Dermis blood vessel endothelial cell (primary cell): ENCODE results near the gene ARID4A. TPM values are rescaled to one million over a fixed set of nuclear protein-coding genes. Genes with fewer than 3 reads are reported as not detected.
"Not testable (repeated sequence)": the region's sequence is repeated elsewhere in the genome, so short reads cannot be mapped to it uniquely, and the experiment has no call there.

Source experiments
- DNase-seq: peaks from one replicate; pipeline ENCODE4 v3.0.0; 2010
- total RNA-seq: library from RNA; depleted of rRNA; stranded (reverse); fragments of >200 nt; gene quantifications from 2 replicates; pipeline ENCODE4 v1.2.3, GENCODE V29; 2014

The ARID4A gene
- total RNA-seq, 1 donor from 2014 or later = 17.9 TPM

DNA sequence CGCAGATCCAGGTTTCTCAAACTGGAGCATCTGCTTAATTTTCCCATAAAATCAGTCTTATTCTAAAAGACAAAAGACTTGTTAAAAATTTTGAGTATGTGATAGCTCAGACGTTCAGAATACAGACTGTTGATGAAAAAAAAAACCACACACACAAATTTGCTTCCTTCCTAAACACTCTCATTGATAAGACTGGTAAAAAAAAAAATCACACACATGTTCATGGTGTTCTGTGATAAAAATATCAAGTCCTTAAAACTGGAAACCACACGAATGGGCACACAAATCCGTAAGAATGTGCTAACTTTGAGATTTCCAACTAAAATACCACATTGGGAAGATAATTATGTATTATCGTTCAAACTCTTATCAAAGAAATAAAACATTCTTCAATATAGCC lies 6.7 kb upstream of the ARID4A start:
- no peak for DNase-seq

DNA sequence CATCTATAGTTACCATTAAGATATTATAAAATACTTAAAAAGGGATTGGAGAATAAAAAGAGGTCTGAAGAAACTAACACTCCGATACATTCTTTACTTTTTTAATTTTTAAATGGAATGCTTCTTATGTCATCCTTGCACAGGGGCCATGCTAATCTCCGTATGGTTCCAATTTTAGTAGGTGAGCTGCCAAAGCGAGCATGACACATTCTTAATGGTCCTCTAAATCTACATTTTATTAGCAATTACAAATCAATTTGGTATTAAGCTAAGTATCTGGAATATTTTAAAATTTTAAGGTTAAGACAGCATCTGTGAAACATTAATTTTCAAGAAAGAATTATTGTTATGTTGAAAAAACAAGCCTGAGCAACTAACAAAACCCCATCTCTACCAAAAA lies 6.2 kb upstream of the ARID4A start:
- DNase-seq = no peak

DNA sequence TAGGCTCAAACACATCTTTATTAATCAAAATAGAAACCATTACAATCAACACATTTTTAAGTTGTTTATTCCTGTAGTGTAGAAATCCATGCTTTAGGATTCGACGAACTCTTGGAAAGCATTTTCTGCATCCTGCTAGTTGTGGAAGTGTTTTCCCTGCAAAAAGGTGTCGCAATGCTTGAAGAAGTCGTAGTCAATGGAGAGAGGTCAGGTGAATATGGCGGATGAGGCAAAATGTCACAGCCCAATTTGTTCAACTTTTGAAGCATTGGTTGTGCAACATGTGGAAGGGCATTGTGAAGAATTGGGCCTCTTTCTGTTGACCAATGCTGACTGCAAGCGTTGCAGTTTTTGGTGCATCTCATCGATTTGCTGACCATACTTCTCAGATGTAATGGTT lies 4.2 kb upstream of the ARID4A start:
- no peak for DNase-seq

DNA sequence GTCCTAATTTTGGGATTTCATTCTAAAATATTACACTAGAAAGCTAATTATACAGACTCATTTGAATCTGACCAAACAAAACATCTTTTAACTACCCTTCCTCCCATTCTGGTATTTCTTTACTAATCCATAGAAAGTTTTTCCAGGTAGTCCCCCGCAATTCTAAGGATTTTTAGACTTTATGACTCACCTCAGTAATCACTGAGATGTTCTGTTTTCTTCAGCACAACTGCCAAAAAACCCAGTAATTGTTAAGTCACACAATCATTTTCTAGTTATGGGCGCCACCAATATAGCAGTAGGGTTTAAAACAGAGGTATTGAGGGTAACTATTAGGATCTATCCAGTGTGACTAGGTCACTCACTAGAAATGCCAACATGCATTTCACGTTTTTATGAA lies 1.6 kb upstream of the ARID4A start:
- DNase-seq = peak; percentile 35

DNA sequence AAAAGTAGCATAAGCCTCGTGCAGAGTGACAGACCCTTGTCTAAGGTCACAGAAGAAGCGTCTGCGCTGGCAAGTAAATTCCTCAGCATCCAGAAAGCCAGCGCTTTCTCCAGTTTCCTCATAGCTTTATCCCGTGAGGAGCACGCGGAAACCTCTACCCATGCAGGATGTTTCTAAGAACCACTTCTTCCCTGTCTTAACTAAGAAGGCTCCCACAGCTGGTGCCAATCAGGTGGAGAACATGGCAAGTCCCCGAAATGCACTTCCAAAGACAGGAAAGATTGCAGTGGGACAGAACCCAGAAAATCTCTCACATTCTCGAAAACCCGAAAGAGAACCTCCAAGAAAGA lies 968 bp upstream of the ARID4A start:
- DNase-seq = peak; percentile 64

DNA sequence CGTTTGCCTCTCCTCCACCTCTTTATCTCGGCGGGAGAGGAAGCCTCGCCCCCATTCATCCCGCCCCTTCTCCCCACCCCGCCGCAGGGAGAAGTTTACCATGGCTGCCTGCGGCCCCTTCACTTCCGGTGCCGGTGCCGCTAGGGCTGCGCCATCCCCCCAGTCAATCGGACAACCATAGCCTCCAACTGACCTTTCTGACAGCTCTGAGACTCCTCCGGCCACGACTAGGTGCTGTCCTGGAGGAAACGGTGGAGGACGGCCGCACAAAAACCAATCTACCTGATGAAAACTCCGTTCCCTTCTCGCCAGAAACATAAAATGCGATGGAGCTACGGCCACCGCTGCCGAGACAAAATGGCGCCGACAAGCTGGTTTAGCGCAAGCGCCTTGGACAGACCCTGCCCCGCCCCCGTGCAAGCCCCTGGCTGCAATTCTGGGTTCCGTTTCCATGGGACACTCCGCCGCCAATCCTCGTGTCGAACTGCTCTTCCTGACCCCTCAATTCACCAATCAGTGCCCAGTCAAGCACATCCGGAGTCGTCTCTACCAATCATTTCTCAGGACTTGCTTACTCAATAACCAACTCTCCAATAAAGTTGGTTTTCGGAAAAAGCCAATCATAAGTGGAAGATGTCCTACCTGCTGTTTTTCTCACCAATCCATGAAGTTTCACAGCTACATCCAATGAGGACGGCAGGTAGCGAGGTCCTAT lies 436 bp upstream of the ARID4A start:
- DNase-seq = peak; percentile 100

DNA sequence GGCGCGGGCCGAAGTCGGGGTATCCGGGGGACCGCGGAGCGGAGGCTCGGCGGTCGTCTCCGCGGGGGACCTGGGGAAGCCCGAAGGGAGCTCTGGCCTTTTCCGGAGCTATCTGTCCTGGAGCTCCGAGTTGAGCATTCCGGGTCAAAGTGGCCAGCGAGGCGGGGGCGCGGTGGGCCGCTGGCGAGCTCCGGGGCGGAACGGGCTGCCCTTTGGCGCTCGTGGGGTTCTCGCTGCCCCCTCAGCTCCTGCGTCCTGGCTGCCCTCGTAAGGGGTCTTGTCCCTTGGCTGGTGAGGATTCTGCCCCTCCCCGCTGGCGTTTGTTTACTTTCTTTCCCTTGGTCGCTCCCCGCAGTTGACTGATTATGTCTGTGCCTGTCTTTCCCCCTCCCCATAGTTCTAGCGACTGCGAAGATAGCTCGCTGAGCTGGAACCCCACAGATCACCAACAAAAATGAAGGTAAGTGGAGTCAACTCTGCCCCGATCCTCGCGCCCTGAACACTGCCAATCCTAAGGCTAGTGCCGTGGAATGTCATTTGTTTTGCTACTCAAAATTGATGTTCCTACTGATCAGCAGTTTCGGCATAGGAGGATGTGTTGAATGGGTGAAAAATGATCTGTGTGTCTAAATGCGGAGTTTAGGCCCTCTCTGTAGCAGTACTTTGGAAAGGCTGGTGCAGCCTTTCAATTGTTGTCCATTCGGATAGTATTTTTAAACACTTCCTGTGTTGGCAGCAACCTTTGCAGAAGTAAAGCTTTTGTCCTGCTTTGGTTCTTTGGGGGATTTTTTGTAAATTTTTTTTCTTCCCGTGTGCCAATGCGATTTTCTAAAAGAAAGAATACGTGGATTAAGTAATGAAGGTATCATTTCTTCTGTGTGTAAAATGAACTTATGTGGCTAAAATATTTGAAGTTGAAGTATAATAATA lies 1.3 kb downstream of the ARID4A start:
- peak; percentile 35 for DNase-seq

DNA sequence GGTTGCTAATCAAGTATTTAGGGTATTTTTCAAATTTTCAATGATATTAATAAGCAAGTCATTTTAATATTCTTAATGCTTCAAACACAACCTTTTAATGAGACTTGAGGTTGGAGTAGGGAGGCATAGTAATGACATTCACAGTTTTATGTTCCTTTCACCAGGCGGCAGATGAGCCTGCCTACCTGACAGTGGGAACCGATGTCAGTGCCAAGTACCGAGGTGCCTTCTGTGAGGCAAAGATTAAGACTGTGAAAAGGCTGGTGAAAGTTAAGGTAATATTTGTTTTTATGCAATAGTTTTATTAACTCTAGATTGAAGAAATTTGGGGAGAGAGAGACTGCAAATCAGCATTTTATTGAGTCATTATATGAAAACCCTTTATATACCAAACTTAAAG lies 3.1 kb downstream of the ARID4A start:
- DNase-seq = no peak

DNA sequence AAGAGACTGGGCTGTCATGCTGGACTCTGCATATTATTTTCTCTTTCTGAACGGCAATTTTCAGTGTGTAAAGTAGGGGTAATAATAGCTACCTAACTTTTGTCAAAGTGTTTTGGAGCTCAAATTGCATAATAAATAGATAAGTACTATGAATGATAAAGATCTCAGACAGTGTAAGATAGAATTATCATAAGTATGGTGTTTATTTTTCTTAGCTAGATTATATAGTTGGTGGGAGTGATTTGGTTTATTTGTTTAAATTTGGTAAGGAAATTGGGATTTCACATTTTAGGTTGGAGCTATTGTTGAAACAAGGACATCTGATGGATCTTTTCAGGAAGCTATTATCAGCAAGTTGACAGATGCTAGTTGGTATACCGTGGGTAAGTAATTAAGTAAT lies 7.4 kb downstream of the ARID4A start:
- DNase-seq = no peak

DNA sequence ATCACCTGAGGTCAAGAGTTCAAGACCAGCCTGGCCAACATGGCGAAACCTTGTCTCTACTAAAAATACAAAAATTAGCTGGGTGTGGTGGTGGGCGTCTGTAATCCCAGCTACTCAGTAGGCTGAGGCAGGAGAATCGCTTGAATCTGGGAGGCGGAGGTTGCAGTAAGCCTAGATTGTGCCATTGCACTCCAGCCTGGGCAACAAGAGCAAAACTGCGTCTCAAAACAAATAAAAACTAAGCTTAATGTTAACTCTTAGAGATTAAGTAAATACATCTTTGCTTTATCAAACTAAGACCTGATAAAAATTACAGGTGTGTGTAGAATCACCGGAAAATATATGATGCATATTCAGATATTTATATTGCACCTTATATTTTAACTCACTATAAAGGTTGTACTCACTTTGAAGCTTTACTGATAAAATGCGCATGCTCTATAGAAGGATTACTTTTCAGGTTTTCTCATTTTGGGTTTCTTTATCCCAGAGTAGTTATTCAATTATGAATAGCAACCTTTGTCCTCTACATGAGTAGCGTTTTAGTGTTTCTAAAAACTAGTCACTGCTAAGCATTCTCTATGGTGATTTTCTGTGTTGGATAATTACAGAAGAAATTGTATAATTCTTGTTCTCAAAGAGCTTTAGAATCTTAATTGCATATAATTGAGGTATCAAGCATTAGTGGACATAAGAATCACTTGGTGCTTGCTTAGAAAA lies 9.4 kb downstream of the ARID4A start:
- no peak for DNase-seq

DNA sequence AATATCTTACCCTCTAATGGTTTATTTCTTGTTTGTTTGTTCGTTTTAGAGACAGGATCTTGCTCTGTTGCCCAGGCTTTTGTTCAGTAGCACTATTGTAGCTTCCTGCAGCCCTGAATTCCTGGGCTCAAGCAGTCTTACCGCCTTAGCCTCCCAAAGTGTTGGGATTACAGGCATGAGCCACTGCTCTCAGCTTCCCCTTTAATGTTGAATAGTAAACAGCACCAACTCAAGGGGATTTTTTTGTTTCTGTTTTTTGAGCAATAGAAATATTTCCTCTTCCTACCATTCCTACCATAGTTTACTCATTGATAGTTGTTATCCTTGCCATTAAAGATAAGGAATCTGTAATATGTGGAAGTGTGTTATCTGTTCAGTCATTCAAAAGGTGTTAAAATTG lies 10.7 kb downstream of the ARID4A start:
- no peak for DNase-seq

DNA sequence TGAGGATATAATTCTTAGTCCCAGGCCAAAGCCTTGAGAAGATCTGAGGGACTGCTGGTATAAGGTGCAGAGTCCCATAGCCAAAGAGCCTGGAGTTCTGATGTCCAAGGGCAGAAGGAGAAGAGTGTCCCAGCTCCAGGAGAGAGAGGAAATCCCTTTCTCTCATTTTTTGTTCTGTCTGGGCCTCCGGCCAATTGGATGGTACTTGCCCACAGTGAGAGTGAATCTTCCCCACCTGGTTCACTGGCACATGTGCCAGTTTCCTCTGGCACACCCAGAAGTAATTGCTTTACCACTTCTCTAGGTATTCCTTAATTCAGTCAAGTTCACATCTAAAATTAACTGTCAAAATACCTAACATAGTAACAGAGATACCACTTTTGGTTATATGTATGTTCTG lies 15.3 kb downstream of the ARID4A start:
- no peak for DNase-seq

DNA sequence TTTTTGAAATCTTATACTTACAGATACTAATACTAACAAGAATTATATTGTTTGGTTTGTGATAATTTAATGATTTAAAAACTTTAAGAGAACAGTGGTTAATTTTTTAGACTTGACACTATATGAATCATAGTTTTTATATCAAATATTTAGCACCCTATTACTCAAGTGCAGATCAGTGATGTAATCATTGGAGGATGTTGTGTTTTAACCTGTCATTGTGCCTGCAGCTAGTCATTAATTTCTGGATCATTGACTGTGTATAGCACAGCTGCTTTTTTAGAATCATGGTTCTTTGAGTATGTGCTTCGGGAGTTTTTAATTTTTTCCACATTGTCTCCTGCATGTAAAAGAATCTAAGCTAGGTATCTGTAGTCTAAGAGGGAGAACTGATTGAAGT lies 17.3 kb downstream of the ARID4A start:
- no peak for DNase-seq

DNA sequence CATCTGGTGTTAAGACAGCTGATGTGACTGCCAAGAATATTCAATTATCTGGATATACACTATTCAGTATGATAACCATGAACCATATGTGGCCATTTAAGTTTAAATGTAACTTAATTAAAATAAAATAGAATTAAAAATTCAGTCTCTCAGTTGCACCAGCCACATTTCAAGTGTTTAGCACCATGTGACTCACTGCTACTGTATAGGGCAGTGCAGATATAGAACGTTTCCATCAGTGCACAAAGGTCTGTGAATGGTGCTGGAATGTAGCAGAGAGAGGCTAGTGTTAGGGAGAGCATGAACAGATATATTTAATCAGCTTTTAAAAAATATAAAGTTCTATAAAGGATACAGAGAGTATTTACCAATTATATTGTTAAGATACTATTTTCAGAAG lies 28.7 kb downstream of the ARID4A start:
- no peak for DNase-seq

DNA sequence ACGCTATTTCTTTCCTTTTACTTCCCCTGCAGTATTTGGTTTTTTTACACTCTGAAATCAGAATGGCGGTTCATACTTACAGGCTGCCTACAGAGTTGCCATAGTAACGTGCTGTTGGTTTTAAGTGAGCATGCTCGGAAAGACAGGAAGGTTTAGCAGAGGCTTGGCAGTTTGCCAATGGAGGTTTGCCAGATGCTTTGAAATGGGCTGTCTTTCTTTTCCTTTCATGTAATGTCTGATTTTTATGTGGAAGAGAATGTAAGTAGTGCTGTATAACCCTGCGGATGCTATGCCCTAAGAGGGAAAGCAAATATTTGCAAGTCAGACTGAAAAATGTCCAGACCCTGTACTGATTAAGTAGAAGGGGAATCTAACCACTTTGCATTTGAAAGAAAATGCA lies 32.8 kb downstream of the ARID4A start:
- peak; percentile 99 for DNase-seq

DNA sequence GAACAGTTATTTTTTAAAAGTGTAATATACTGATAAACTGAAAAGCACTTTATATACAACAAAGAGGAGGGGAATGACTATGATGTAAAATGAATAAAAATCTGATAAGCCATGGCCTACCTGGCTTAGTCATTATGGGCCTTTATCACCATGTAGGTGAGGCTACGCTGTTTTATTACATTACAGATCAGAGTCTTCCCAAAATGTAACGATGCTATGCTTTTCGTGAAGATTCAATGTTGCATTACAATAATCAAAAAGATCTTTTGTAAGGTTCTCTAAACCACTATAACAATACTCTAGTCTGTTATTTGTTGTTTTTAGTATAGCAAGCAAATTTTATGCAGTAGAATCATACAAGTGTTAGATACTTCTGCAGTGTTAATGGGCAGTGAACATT lies 34.2 kb downstream of the ARID4A start:
- no peak for DNase-seq

DNA sequence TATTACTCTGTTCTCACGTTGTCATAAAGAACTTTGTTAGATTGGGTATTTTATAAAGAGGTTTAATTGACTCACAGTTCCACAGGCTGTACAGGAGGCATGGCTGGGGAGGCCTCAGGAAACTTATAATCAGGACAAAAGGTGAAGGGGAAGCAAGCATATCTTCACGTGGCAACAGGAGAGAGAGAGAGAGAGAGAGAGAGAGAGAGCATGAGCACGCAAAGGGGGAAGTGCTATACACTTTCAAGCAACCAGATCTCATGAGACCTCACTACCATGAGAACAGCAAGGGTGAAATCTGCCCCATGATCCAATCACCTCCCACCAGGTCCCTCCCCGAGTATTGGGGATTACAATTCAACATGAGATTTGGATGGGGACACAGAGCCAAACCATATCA lies 41.3 kb downstream of the ARID4A start:
- DNase-seq = not testable (repeated sequence)

DNA sequence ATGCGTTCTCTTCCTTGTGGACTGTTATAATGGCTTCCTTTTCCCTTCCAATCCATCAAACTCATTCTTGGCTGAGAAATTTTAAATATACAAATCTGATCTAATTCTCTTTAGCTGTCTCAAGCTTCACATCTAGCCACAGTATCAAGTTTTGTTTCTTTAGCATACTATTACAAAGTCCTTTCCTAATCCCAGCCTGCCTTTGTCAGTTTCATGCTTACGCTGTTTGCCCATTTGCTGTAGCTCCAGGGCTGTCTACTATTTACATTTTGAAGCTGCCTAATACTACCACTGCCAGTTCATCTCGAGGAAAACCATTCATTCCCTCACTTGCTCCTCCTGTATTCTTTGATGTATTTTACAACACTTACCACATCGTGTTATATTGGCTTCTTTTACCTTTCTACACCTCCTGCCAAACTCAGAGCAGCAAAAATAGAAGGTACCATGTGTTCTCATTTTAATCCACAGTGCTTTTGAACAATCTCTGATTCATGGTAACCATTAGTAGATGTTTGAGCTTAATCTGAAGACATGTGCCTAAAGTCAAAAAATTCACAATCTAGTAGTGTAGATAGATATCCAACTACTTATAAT lies 42.9 kb downstream of the ARID4A start:
- DNase-seq = no peak

DNA sequence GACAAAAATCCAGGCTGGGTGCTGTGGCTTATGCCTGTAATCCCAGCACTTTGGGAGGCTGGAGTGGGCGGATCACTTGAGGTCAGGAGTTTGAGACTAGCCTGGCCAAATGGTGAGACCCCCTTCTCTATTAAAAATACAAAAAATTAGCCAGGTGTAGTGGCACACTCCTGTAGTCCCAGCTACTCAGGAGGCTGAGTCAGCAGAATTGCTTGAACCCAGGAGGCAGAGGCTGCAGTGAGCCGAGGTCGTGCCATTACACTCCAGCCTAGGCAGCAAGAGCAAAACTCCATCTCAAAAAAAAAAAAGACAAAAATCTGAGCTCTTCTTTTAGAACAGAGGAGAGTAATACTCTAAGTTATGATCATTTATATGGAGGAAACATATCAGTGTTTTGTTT lies 45.2 kb downstream of the ARID4A start:
- DNase-seq = not testable (repeated sequence)

DNA sequence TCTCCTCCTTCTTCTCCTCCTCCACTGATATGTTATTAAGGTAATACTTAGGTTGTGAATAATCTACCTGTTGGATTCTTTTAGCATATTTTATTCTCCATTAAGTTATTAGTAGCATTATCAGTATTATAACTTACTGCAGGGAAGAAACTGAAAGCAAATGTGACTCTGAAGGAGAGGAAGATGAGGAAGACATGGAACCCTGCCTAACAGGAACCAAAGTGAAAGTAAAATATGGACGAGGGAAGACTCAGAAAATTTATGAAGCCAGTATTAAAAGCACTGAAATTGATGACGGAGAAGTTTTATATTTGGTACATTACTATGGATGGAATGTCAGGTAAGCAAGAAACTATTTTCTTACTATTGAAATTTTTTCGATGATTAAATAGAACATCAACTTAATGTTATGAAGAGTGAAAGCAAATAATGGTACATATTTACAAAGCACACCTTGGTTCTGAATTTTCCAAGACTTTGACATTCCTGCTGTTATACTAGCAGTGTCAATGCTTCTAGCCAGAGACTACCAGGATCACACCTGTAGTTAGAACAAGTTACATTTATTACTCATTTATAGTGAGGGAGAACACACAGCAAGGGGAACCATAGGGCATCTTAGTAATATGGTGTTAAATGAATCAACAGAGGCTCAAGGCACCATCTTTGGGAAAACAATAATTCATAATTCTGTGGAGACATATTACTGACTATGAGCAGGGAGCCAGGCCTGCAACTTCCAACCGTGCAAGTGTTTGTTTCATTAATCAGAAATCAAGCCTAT lies 55.4 kb downstream of the ARID4A start:
- DNase-seq = peak; percentile 9

DNA sequence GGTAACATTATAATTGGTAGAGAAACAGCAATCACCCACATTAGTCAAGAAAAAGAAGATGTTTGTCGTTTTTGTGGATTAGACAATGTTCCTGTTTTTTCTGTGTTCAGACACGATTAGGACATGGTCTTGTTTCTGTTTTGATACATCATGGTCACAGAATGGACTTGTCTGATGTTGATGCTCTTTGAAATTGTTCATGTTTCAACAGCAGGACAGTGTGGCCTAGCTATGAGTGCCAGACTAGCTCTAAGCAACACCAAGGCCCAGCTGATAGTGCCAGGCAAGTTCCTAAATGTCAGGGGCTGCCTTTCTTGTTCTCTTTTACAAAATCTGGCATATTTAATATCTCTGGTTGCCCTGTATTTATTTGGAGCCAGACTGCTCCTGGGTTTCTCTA lies 56.5 kb downstream of the ARID4A start:
- no peak for DNase-seq

DNA sequence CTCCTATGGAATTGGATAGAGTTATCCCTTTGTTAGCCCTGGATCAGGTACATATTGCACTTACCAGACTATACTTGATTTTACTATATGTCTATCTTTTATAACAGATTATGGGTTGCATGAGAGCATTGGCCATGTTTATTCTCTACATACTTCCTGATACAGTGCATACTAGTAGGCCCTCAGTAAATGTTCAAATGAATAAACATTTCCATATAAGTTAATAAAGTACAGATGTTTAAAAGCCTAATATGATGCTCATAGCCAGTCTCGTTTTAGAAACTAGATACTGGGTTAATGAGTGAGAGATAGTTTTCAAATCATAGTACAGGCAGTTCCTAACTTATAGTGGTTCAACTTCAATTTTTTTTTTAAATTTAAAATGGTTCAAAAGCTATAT lies 57.9 kb downstream of the ARID4A start:
- DNase-seq = no peak
